Measurements from ENCODE around the gene TTC21A. TPM values are rescaled to one million over a fixed set of nuclear protein-coding genes. Genes with fewer than 3 reads are reported as not detected.
A peak's percentile ranks its signal among the peaks of the same experiment; 100 is the strongest.

TTC21A gene
- total RNA-seq, 5 donors from 2014 or later (not counting 1 experiment from before 2014, with no cell fraction given), result 3.5 to 12.4 (median 5.4) TPM

DNA sequence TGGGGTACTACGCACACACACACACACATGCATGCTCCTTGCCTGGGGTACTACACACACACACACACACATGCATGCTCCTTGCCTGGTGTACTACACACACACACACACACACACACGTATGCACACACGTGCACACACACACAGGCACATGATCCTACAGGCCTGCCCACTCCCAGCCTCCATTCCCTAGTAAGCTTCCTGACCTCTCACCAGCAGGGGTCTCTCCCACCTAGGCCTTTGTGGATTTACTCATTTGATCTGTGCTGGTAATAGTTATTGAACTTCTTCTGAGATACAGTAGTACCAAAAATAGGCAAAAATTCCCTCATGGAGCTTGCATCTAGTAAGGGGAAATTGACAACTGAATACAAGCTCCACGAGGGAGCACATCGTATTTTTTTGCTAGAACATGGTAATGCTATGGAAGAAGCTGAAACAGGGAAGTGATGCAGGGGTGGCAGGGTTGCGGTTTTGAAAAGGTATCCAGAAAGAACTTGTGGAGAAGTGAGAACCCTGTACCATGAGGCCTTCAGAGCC, 19.1 kb downstream of the TTC21A start:
- DNase-seq (peak in 8 of 35 experiments; percentile 22 to 56 (median 36)), ATAC-seq (replicated peaks in 1 of 4) (peak in 3 of 4 experiments; percentile 43 to 58 (median 58))
- no peak overlapping the region for H3K4me3 ChIP-seq (ENCODE audit: control insufficient read depth in 1 of 2, extremely low read depth in 1 of 2, low read length in 1 of 2)
- H3K9me3 ChIP-seq, result no peaks in the 10 kb centered on the region
- peaks cover 10 to 21% of the 10 kb centered on the region in 2 experiments for H3K4me1 ChIP-seq (ENCODE audit: control insufficient read depth in 1 of 2, extremely low read depth in 1 of 2, insufficient read depth in 2 of 2, low read length in 2 of 2)
- H3K4me1 Mint-ChIP-seq, result peaks cover 24 to 32% (median 25%) of the 10 kb centered on the region in 3 donors
- POLR2A ChIA-PET, result interaction anchor here in 1 of 2 donors (0.9 kb wide), 1 partner anchor 14 kb away, joined by 3 read pairs; no protein-coding TSS in a partner anchor
- 63% methylated on average over 2 of the region's 6 CpGs for WGBS (ENCODE audit: insufficient coverage)
- H3K27me3 Mint-ChIP-seq, result no peaks in the 10 kb centered on the region
- H3K9me3 Mint-ChIP-seq, result no peaks in the 10 kb centered on the region
- peaks cover 4% of the 10 kb centered on the region for H3K36me3 Mint-ChIP-seq
- no peaks in the 10 kb centered on the region for H3K36me3 ChIP-seq (ENCODE audit: control insufficient read depth in 2 of 2, extremely low read depth in 1 of 2, insufficient read depth in 1 of 2, low read length in 1 of 2)
- H3K27ac ChIP-seq (ENCODE audit: low read length), result no peak overlapping the region
- H3K27me3 ChIP-seq (replicated peaks in 1 of 2; ENCODE audit: control insufficient read depth in 2 of 2, extremely low read depth in 1 of 2, insufficient read depth in 2 of 2, low read length in 1 of 2), result peaks cover 0 to 3% of the 10 kb centered on the region in 2 experiments
- H3K27ac Mint-ChIP-seq, result peak overlapping the region in 1 of 2 donors; percentile 28
- no peak overlapping the region for H3K4me3 Mint-ChIP-seq
- CTCF ChIA-PET, result interaction anchor here (0.6 to 4.3 kb wide), 9 partner anchors 8 to 1875 kb away, joined by 3 to 36 read pairs (median 6); no protein-coding TSS in a partner anchor

DNA sequence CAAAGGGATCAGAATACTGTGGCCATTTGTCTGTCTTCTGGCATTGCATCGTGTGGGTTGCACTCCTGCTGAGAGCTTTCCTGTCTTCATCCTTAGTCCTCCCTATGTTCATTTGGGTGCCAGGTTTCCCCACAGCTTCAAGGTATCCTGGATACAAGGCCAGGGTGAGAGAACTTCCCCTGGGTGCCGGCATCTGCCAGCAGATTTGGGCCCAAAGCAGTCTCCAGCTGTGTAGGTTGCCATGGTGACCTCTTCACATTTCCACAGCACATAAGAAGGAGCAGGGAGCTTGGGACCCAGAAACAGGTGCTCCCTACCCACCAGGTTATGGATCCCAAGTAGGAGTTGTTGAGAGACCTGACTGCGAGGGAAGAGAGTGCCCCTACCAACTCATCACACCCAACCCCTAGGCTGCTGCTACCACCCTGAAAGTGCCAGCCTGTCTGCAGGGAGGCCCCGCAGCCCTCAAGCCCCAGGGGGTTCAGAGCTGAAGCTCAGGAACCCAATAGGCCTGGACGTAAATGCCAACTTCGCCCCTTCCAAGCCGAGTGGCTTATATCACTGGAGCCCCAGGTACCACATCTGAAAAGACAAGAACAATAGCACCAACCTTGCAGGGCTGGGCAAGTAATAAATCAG, 19.9 kb downstream of the TTC21A start:
- ATAC-seq (replicated peaks in 1 of 4) (peak in 3 of 4 experiments; percentile 10 to 23 (median 21)), DNase-seq (peak in 1 of 35 experiments; percentile 5)
- Mint-ChIP-seq H3K27ac (peak overlapping the region; percentile 70 to 83), H3K36me3 (peaks cover 4% of the 10 kb centered on the region), H3K9me3 (no peaks in the 10 kb centered on the region), H3K4me1 (peaks cover 24 to 30% (median 25%) of the 10 kb centered on the region in 3 donors), H3K27me3 (no peaks in the 10 kb centered on the region), H3K4me3 (peak overlapping the region in 1 of 3 donors; percentile 5)
- 100% methylated on average over 1 of the region's 7 CpGs for WGBS (ENCODE audit: insufficient coverage)
- Histone ChIP-seq H3K9me3 (no peaks in the 10 kb centered on the region), H3K27ac (ENCODE audit: low read length) (no peak overlapping the region), H3K4me3 (ENCODE audit: control insufficient read depth in 1 of 2, extremely low read depth in 1 of 2, low read length in 1 of 2) (no peak overlapping the region), H3K36me3 (ENCODE audit: control insufficient read depth in 2 of 2, extremely low read depth in 1 of 2, insufficient read depth in 1 of 2, low read length in 1 of 2) (no peaks in the 10 kb centered on the region), H3K27me3 (replicated peaks in 1 of 2; ENCODE audit: control insufficient read depth in 2 of 2, extremely low read depth in 1 of 2, insufficient read depth in 2 of 2, low read length in 1 of 2) (no peaks in the 10 kb centered on the region), H3K4me1 (ENCODE audit: control insufficient read depth in 1 of 2, extremely low read depth in 1 of 2, insufficient read depth in 2 of 2, low read length in 2 of 2) (peaks cover 10 to 21% of the 10 kb centered on the region in 2 experiments)
- ChIA-PET POLR2A (interaction anchor here (0.9 to 1.0 kb wide), 2 partner anchors 13 to 24 kb away, joined by 3 to 4 read pairs; no protein-coding TSS in a partner anchor), CTCF (interaction anchor here (0.5 to 4.3 kb wide), 10 partner anchors 16 to 1163 kb away, joined by 3 to 36 read pairs (median 4); no protein-coding TSS in a partner anchor)

DNA sequence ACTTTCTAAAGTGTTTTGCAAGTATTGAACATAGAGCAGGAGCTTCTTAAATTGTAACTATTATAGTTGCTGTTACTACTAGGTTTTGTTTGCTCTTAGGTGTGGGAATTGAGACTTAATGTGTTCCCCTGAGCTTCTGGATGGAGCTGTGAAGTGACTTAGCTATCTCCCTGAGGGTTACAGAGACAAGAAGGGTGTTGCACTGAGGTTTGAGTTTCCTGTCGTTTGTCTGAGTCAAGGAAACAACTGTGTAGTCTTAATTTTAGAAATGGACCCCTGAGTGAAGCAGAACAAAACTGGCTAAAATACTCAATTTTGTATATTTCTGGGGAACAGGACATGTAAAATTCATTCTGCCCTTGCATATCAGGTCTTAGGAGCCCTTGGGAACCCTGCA, 20.4 kb downstream of the TTC21A start:
- 0% methylated on average over 1 of the region's 1 CpG for WGBS (ENCODE audit: insufficient coverage)
- peak in 1 of 35 experiments; percentile 37 for DNase-seq
- POLR2A ChIA-PET, result interaction anchor here in 1 of 2 donors (1.0 kb wide), 1 partner anchor 24 kb away, joined by 4 read pairs; no protein-coding TSS in a partner anchor
- Histone ChIP-seq H3K27me3 (replicated peaks in 1 of 2; ENCODE audit: control insufficient read depth in 2 of 2, extremely low read depth in 1 of 2, insufficient read depth in 2 of 2, low read length in 1 of 2) (no peaks in the 10 kb centered on the region), H3K9me3 (no peaks in the 10 kb centered on the region), H3K4me3 (ENCODE audit: control insufficient read depth in 1 of 2, extremely low read depth in 1 of 2, low read length in 1 of 2) (no peak overlapping the region), H3K27ac (ENCODE audit: low read length) (no peak overlapping the region), H3K4me1 (ENCODE audit: control insufficient read depth in 1 of 2, extremely low read depth in 1 of 2, insufficient read depth in 2 of 2, low read length in 2 of 2) (peaks cover 10 to 21% of the 10 kb centered on the region in 2 experiments), H3K36me3 (ENCODE audit: control insufficient read depth in 2 of 2, extremely low read depth in 1 of 2, insufficient read depth in 1 of 2, low read length in 1 of 2) (no peaks in the 10 kb centered on the region)
- peak; percentile 40 to 75 (median 70) for ATAC-seq (replicated peaks in 1 of 4)
- peaks cover 4% of the 10 kb centered on the region for H3K36me3 Mint-ChIP-seq
- CTCF ChIA-PET, result interaction anchor here (0.5 to 4.3 kb wide), 6 partner anchors 66 to 1164 kb away, joined by 3 to 36 read pairs (median 6); no protein-coding TSS in a partner anchor
- peak overlapping the region; percentile 70 to 83 for H3K27ac Mint-ChIP-seq
- no peaks in the 10 kb centered on the region for H3K9me3 Mint-ChIP-seq
- peaks cover 24 to 27% (median 25%) of the 10 kb centered on the region in 3 donors for H3K4me1 Mint-ChIP-seq
- no peaks in the 10 kb centered on the region for H3K27me3 Mint-ChIP-seq
- peak overlapping the region in 1 of 3 donors; percentile 5 for H3K4me3 Mint-ChIP-seq

DNA sequence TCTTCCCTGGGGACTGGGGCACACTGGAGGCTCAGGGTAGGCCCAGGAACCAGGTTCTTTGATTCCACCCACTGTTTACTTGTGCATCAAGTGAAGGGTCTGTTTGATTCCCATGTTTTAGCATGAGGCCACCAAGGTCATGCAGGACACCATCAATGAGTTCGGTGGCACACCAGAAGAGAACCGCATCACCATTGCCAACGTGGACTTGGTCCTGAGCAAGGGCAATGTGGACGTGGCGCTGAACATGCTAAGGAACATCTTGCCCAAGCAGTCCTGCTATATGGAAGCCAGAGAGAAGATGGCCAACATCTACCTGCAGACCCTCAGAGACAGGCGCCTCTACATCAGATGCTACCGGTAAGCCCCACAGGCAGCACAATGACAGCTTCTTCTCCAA, 21.5 kb downstream of the TTC21A start:
- H3K36me3 ChIP-seq (ENCODE audit: control insufficient read depth in 2 of 2, extremely low read depth in 1 of 2, insufficient read depth in 1 of 2, low read length in 1 of 2), result no peaks in the 10 kb centered on the region
- Mint-ChIP-seq H3K27me3 (no peaks in the 10 kb centered on the region), H3K27ac (no peak overlapping the region), H3K4me3 (no peak overlapping the region), H3K4me1 (peaks cover 24 to 27% (median 25%) of the 10 kb centered on the region in 3 donors), H3K36me3 (peaks cover 4% of the 10 kb centered on the region), H3K9me3 (no peaks in the 10 kb centered on the region)
- no peak overlapping the region for H3K27ac ChIP-seq (ENCODE audit: low read length)
- ChIA-PET POLR2A (no interaction called here), CTCF (interaction anchor here (1.1 to 4.3 kb wide), 3 partner anchors 67 to 162 kb away, joined by 3 to 36 read pairs (median 4); no protein-coding TSS in a partner anchor)
- no peaks in the 10 kb centered on the region for H3K9me3 ChIP-seq
- DNase-seq, result no peak
- peaks cover 10 to 21% of the 10 kb centered on the region in 2 experiments for H3K4me1 ChIP-seq (ENCODE audit: control insufficient read depth in 1 of 2, extremely low read depth in 1 of 2, insufficient read depth in 2 of 2, low read length in 2 of 2)
- no peak overlapping the region for H3K4me3 ChIP-seq (ENCODE audit: control insufficient read depth in 1 of 2, extremely low read depth in 1 of 2, low read length in 1 of 2)
- ATAC-seq (replicated peaks in 1 of 4), result no peak
- no peaks in the 10 kb centered on the region for H3K27me3 ChIP-seq (replicated peaks in 1 of 2; ENCODE audit: control insufficient read depth in 2 of 2, extremely low read depth in 1 of 2, insufficient read depth in 2 of 2, low read length in 1 of 2)
- 89% methylated on average over 5 of the region's 7 CpGs for WGBS (ENCODE audit: insufficient coverage)

DNA sequence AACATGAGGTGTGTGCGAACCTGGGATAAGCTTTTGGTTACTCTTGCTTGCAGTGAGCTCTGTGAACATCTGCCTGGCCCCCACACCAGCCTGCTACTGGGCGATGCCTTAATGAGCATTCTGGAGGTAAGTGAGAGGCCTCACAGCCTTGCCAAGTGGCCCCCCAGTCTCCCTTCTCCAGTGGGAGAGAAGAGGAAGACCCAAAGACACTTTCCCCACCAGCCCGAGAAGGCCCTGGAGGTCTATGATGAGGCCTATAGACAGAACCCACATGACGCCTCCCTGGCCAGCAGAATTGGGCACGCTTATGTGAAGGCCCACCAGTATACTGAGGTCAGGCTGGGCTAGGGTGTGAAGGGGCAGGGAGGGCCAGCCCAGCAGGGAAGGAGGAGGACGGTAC, 22.5 kb downstream of the TTC21A start:
- no peak for DNase-seq
- POLR2A ChIA-PET, result no interaction called here
- H3K27ac Mint-ChIP-seq, result no peak overlapping the region

DNA sequence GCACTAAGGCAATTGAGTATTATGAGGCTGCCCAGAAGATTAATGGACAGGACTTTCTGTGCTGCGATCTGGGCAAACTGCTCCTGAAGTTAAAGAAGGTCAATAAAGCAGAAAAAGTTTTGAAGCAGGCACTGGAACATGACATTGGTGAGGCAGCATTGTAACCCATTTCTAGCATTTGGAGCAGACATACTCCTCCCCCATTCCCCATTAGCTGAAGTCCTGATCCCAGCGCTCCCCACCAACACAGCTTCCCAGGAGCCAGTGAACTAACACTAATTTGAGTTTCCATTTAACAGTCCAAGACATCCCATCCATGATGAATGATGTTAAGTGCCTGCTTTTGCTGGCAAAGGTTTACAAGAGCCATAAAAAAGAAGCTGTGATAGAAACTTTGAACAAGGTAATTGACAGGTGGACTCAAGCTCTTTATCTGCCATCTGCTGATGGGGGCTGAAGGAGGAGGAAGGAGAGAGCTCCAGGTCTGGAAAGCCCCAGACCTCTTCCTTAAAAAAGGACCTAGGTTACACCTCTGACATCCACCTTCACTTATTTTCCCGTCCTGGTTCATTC, 23.3 kb downstream of the TTC21A start:
- no peak overlapping the region for H3K4me3 Mint-ChIP-seq
- POLR2A ChIA-PET, result no interaction called here
- WGBS (ENCODE audit: insufficient coverage), result 100% methylated on average over 2 of the region's 3 CpGs

More for the DNA sequence above, 22.5 kb downstream of the TTC21A start:
- Mint-ChIP-seq H3K4me3 (no peak overlapping the region), H3K27me3 (no peaks in the 10 kb centered on the region), H3K9me3 (no peaks in the 10 kb centered on the region), H3K4me1 (peaks cover 24 to 27% (median 25%) of the 10 kb centered on the region in 3 donors), H3K36me3 (peaks cover 4% of the 10 kb centered on the region)
- no peaks in the 10 kb centered on the region for H3K36me3 ChIP-seq (ENCODE audit: control insufficient read depth in 2 of 2, extremely low read depth in 1 of 2, insufficient read depth in 1 of 2, low read length in 1 of 2)
- H3K4me1 ChIP-seq (ENCODE audit: control insufficient read depth in 1 of 2, extremely low read depth in 1 of 2, insufficient read depth in 2 of 2, low read length in 2 of 2), result peaks cover 10 to 21% of the 10 kb centered on the region in 2 experiments
- ATAC-seq (replicated peaks in 1 of 4), result no peak
- H3K4me3 ChIP-seq (ENCODE audit: control insufficient read depth in 1 of 2, extremely low read depth in 1 of 2, low read length in 1 of 2), result no peak overlapping the region
- WGBS (ENCODE audit: insufficient coverage), result 96% methylated on average over 4 of the region's 6 CpGs
- no peaks in the 10 kb centered on the region for H3K27me3 ChIP-seq (replicated peaks in 1 of 2; ENCODE audit: control insufficient read depth in 2 of 2, extremely low read depth in 1 of 2, insufficient read depth in 2 of 2, low read length in 1 of 2)
- CTCF ChIA-PET, result interaction anchor here (0.5 to 0.6 kb wide), 2 partner anchors 10 to 737 kb away, joined by 3 read pairs; no protein-coding TSS in a partner anchor
- no peaks in the 10 kb centered on the region for H3K9me3 ChIP-seq
- no peak overlapping the region for H3K27ac ChIP-seq (ENCODE audit: low read length)

More for the DNA sequence above, 23.3 kb downstream of the TTC21A start:
- Mint-ChIP-seq H3K4me1 (peaks cover 24 to 27% (median 25%) of the 10 kb centered on the region in 3 donors), H3K9me3 (no peaks in the 10 kb centered on the region), H3K27ac (no peak overlapping the region), H3K36me3 (peaks cover 4% of the 10 kb centered on the region), H3K27me3 (no peaks in the 10 kb centered on the region)
- DNase-seq (no peak), ATAC-seq (replicated peaks in 1 of 4) (no peak)
- Histone ChIP-seq H3K9me3 (no peaks in the 10 kb centered on the region), H3K27ac (ENCODE audit: low read length) (no peak overlapping the region), H3K4me3 (ENCODE audit: control insufficient read depth in 1 of 2, extremely low read depth in 1 of 2, low read length in 1 of 2) (no peak overlapping the region), H3K36me3 (ENCODE audit: control insufficient read depth in 2 of 2, extremely low read depth in 1 of 2, insufficient read depth in 1 of 2, low read length in 1 of 2) (no peaks in the 10 kb centered on the region), H3K27me3 (replicated peaks in 1 of 2; ENCODE audit: control insufficient read depth in 2 of 2, extremely low read depth in 1 of 2, insufficient read depth in 2 of 2, low read length in 1 of 2) (no peaks in the 10 kb centered on the region), H3K4me1 (ENCODE audit: control insufficient read depth in 1 of 2, extremely low read depth in 1 of 2, insufficient read depth in 2 of 2, low read length in 2 of 2) (peaks cover 10 to 21% of the 10 kb centered on the region in 2 experiments)
- CTCF ChIA-PET, result interaction anchor here (0.6 to 1.2 kb wide), 4 partner anchors 43 to 736 kb away, joined by 3 to 5 read pairs (median 3); no protein-coding TSS in a partner anchor

All from T-cell (primary cell).